LNCaP clone FGC (cell line): ENCODE data around the gene RECQL5.

Source experiments
- DNase-seq: peaks from one replicate; pipeline ENCODE4 v3.0.0-alpha.2; 2011; ENCODE audit warnings: low read depth
- H3K4me3 ChIP-seq: 2 replicates; pipeline ENCODE4 v1.5.1; 2011; ENCODE audit warnings: mild to moderate bottlenecking, low read depth, low read length, control low read depth
- TF ChIP-seq, protein P1 (sequence below): IDR thresholded peaks from 2 replicates; pipeline ENCODE4 v1.5.1; 2012; ENCODE audit warnings: mild to moderate bottlenecking; ENCODE audit not compliant: control insufficient read depth, insufficient read depth; ENCODE audit errors: extremely low read depth

RECQL5 gene

GRCh38 chr17:75645501-75645888 lies 21.5 kb downstream of the RECQL5 start:
- H3K4me3 ChIP-seq = no peak overlapping the region
- no peak for DNase-seq
- TF ChIP-seq, protein P1, sequence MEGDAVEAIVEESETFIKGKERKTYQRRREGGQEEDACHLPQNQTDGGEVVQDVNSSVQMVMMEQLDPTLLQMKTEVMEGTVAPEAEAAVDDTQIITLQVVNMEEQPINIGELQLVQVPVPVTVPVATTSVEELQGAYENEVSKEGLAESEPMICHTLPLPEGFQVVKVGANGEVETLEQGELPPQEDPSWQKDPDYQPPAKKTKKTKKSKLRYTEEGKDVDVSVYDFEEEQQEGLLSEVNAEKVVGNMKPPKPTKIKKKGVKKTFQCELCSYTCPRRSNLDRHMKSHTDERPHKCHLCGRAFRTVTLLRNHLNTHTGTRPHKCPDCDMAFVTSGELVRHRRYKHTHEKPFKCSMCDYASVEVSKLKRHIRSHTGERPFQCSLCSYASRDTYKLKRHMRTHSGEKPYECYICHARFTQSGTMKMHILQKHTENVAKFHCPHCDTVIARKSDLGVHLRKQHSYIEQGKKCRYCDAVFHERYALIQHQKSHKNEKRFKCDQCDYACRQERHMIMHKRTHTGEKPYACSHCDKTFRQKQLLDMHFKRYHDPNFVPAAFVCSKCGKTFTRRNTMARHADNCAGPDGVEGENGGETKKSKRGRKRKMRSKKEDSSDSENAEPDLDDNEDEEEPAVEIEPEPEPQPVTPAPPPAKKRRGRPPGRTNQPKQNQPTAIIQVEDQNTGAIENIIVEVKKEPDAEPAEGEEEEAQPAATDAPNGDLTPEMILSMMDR = no peak

DNA sequence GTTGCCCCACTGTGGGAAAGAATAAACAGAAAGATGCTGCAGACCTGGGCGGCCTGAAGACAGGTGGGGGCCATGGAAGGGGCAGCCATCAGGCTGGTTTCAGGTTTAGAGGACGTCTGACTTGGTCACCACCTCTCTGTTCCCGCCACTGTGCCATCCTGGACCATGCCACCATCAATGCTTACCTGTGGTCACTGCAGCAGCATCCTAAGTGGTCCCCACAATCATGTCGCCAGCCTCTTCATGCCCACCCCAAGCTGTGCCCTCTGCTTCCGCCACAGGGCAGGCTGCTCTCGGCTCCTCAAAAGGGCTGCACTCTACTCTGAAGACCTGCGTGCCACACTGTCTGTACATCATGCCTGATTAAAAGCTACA lies 23.3 kb downstream of the RECQL5 start:
- TF ChIP-seq, protein P1 = no peak
- H3K4me3 ChIP-seq = no peak overlapping the region
- DNase-seq = no peak

GRCh38 chr17:75642784-75643642 lies 23.9 kb downstream of the RECQL5 start:
- TF ChIP-seq, protein P1 = no peak
- DNase-seq = no peak
- H3K4me3 ChIP-seq = no peak overlapping the region

- DNase-seq = no peak
- TF ChIP-seq, protein P1 = no peak
These were observed 24.7 kb downstream of the RECQL5 start for GRCh38 chr17:75642182-75642783.

GRCh38 chr17:75641343-75641742 lies 25.6 kb downstream of the RECQL5 start:
- DNase-seq = no peak
- H3K4me3 ChIP-seq = no peak overlapping the region
- TF ChIP-seq, protein P1 = no peak

More at GRCh38 chr17:75642182-75642783, 24.7 kb downstream of the RECQL5 start:
- H3K4me3 ChIP-seq = no peak overlapping the region

- H3K4me3 ChIP-seq = no peak overlapping the region
- DNase-seq = no peak
- TF ChIP-seq, protein P1 = no peak
These were observed 26.3 kb downstream of the RECQL5 start for GRCh38 chr17:75640556-75641119.
